ENCODE measurements around the gene PUSL1. TPM values are rescaled to one million over a fixed set of nuclear protein-coding genes. Genes with fewer than 3 reads are reported as not detected.

The PUSL1 gene
- total RNA-seq, 1 donor from 2014 or later: 45.5 TPM

GRCh38 chr1:1359664-1360468, 51.5 kb downstream of the PUSL1 start:
- no peak for TF ChIP-seq CTCF (IDR thresholded peaks at IDR 0.05; ENCODE audit: partially characterized antibody, unreplicated experiment)
- Mint-ChIP-seq H3K27ac (ENCODE audit: unreplicated experiment) (no peak overlapping the region), H3K4me1 (ENCODE audit: low read depth, unreplicated experiment) (peaks cover 11% of the 10 kb centered on the region), H3K27me3 (ENCODE audit: unreplicated experiment) (peaks cover 8% of the 10 kb centered on the region), H3K36me3 (ENCODE audit: unreplicated experiment) (no peaks in the 10 kb centered on the region), H3K4me3 (ENCODE audit: unreplicated experiment) (no peak overlapping the region), H3K9me3 (ENCODE audit: unreplicated experiment) (peaks cover 2% of the 10 kb centered on the region)
- peak; percentile 29 for DNase-seq

- Mint-ChIP-seq H3K4me3 (ENCODE audit: unreplicated experiment) (peak overlapping the region; percentile 4), H3K36me3 (ENCODE audit: unreplicated experiment) (no peaks in the 10 kb centered on the region), H3K27me3 (ENCODE audit: unreplicated experiment) (peaks cover 8% of the 10 kb centered on the region), H3K27ac (ENCODE audit: unreplicated experiment) (no peak overlapping the region), H3K4me1 (ENCODE audit: low read depth, unreplicated experiment) (peaks cover 11% of the 10 kb centered on the region), H3K9me3 (ENCODE audit: unreplicated experiment) (peaks cover 2% of the 10 kb centered on the region)
- no peak for TF ChIP-seq CTCF (IDR thresholded peaks at IDR 0.05; ENCODE audit: partially characterized antibody, unreplicated experiment)
- peak; percentile 22 for DNase-seq
Measured at GRCh38 chr1:1360506-1361169, 52.2 kb downstream of the PUSL1 start.

Small RNA genes lying within 50 kb of the gene (microRNA-seq; reads per million reads assigned to microRNA genes)
- 101 reads per million, percentile 74 among the genes with 10 or more reads in this experiment for gene MIR6726 (ENCODE audit: unreplicated experiment)
- gene MIR6727 (ENCODE audit: unreplicated experiment): 2.8 reads per million, percentile 20 among the genes with 10 or more reads in this experiment
- 4.5 reads per million, percentile 30 among the genes with 10 or more reads in this experiment for gene MIR6808 (ENCODE audit: unreplicated experiment)

Other genes with a start within 250 kb of the PUSL1 start
- gene RNF223, start 234.3 kb upstream of the PUSL1 start, total RNA-seq (ENCODE audit: unreplicated experiment): not detected
- gene C1orf159, start 192.5 kb upstream of the PUSL1 start, total RNA-seq (ENCODE audit: unreplicated experiment): 24.5 TPM
- gene TTLL10, start 134.7 kb upstream of the PUSL1 start, total RNA-seq (ENCODE audit: unreplicated experiment): not detected
- 3.0 TPM for gene TNFRSF18, start 102.0 kb upstream of the PUSL1 start, total RNA-seq (ENCODE audit: unreplicated experiment)
- 0.29 TPM for gene TNFRSF4, start 94.4 kb upstream of the PUSL1 start, total RNA-seq (ENCODE audit: unreplicated experiment)
- 89.2 TPM for gene SDF4, start 76.6 kb upstream of the PUSL1 start, total RNA-seq (ENCODE audit: unreplicated experiment)
- gene B3GALT6, start 76.4 kb upstream of the PUSL1 start, total RNA-seq (ENCODE audit: unreplicated experiment): 30.0 TPM
- gene C1QTNF12, start 61.9 kb upstream of the PUSL1 start, total RNA-seq (ENCODE audit: unreplicated experiment): 9.1 TPM
- gene UBE2J2, start 34.7 kb upstream of the PUSL1 start, total RNA-seq (ENCODE audit: unreplicated experiment): 88.1 TPM
- gene SCNN1D, start 28.2 kb upstream of the PUSL1 start, total RNA-seq (ENCODE audit: unreplicated experiment): 8.4 TPM
- gene ACAP3, start 667 bp upstream of the PUSL1 start, total RNA-seq (ENCODE audit: unreplicated experiment): 1,099 TPM
- gene INTS11, start 16.1 kb downstream of the PUSL1 start, total RNA-seq (ENCODE audit: unreplicated experiment): 147 TPM
- gene CPTP, start 16.2 kb downstream of the PUSL1 start, total RNA-seq (ENCODE audit: unreplicated experiment): 18.7 TPM
- 1.3 TPM for gene TAS1R3, start 22.7 kb downstream of the PUSL1 start, total RNA-seq (ENCODE audit: unreplicated experiment)
- gene DVL1, start 40.8 kb downstream of the PUSL1 start, total RNA-seq (ENCODE audit: unreplicated experiment): 124 TPM
- 7.7 TPM for gene MXRA8, start 50.0 kb downstream of the PUSL1 start, total RNA-seq (ENCODE audit: unreplicated experiment)
- gene AURKAIP1, start 66.6 kb downstream of the PUSL1 start, total RNA-seq (ENCODE audit: unreplicated experiment): 130 TPM
- 394 TPM for gene CCNL2, start 90.7 kb downstream of the PUSL1 start, total RNA-seq (ENCODE audit: unreplicated experiment)
- 98.6 TPM for gene MRPL20, start 98.7 kb downstream of the PUSL1 start, total RNA-seq (ENCODE audit: unreplicated experiment)
- gene ANKRD65, start 112.7 kb downstream of the PUSL1 start, total RNA-seq (ENCODE audit: unreplicated experiment): 38.4 TPM
- gene VWA1, start 127.1 kb downstream of the PUSL1 start, total RNA-seq (ENCODE audit: unreplicated experiment): 56.9 TPM
- gene ATAD3C, start 141.1 kb downstream of the PUSL1 start, total RNA-seq (ENCODE audit: unreplicated experiment): 10.2 TPM
- 34.9 TPM for gene ATAD3B, start 163.2 kb downstream of the PUSL1 start, total RNA-seq (ENCODE audit: unreplicated experiment)
- 32.1 TPM for gene ATAD3A, start 203.6 kb downstream of the PUSL1 start, total RNA-seq (ENCODE audit: unreplicated experiment)
- 24.4 TPM for gene TMEM240, start 232.0 kb downstream of the PUSL1 start, total RNA-seq (ENCODE audit: unreplicated experiment)

Data from glutamatergic neuron (in vitro differentiated cells).